Esophagus (tissue), 2 donors: Measurements from ENCODE around the gene LRTM1. TPM values are rescaled to one million over a fixed set of nuclear protein-coding genes. Genes with fewer than 3 reads are reported as not detected.

Experiments
- H3K27ac ChIP-seq, 2 donors: one replicate each; pipeline ENCODE4 v1.5.1; 2013; ENCODE audit warnings: low read depth in 2 of 2, mild to moderate bottlenecking in 2 of 2, inconsistent platforms in 1 of 2, low read length in 1 of 2, moderate library complexity in 1 of 2
- H3K27me3 ChIP-seq, 2 donors: one replicate each; pipeline ENCODE4 v1.6.1; 2013; ENCODE audit warnings: low read length in 2 of 2, control low read depth in 1 of 2, mild to moderate bottlenecking in 1 of 2; ENCODE audit not compliant: insufficient read depth in 2 of 2, control insufficient read depth in 1 of 2
- H3K36me3 ChIP-seq, 2 donors: one replicate each; pipeline ENCODE4 v1.6.1; 2013; ENCODE audit warnings: low read length in 1 of 2; ENCODE audit not compliant: control insufficient read depth in 2 of 2, insufficient read depth in 2 of 2
- H3K4me1 ChIP-seq, 2 donors: one replicate each; pipeline ENCODE4 v1.6.1; 2013; ENCODE audit warnings: low read length in 1 of 2; ENCODE audit not compliant: control insufficient read depth in 2 of 2, insufficient read depth in 2 of 2
- H3K4me3 ChIP-seq, 2 donors: one replicate each; pipeline ENCODE4 v1.5.1; 2013; ENCODE audit warnings: low read length in 2 of 2, mild to moderate bottlenecking in 2 of 2, low read depth in 1 of 2, moderate library complexity in 1 of 2
- H3K9me3 ChIP-seq, 2 donors: one replicate each; pipeline ENCODE4 v1.6.1; 2013; ENCODE audit warnings: mild to moderate bottlenecking in 2 of 2, low read depth in 1 of 2, low read length in 1 of 2, moderate library complexity in 1 of 2; ENCODE audit not compliant: control insufficient read depth in 2 of 2, insufficient read depth in 1 of 2
- WGBS, 2 donors: extraction: QIAGEN DNeasy Blood & Tissue Kit; methylation state at CpG; one replicate each; pipeline ENCODE4 v1.1.7; 2013; 5-methylcytosine and 5-hydroxymethylcytosine counted together
- polyA plus RNA-seq, 2 donors: library from polyadenylated mRNA; stranded (reverse); fragments of 200-250 nt; gene quantifications; one replicate each; pipeline ENCODE4 v1.2.3, GENCODE V29; 2013
- donor health status: healthy with polysubstance abuse.
- donor health status: Bipolar disorder and iron deficiency.

Gene LRTM1
- polyA plus RNA-seq, 2 donors: not detected

DNA sequence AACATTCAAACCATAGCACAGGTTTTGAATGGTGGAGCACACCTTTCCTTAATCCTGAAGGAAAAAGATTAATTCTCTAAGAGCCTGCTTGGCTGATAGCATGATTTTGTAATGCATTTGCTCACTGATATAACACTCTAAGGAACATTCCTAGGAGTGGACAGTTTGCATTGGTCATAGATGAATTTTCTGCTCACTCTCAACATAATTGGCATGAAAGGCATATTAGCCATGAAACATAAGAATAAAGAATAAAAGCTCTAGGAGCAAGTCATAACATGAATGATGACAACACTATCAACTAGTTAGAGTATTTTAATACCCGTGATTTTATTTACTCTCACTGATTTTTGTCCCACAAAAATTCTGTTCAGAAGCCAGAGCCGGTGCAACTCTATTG lies 34.3 kb upstream of the LRTM1 start:
- Histone ChIP-seq H3K27ac (no peak overlapping the region), H3K27me3 (no peaks in the 10 kb centered on the region), H3K4me3 (no peak overlapping the region), H3K36me3 (no peaks in the 10 kb centered on the region), H3K9me3 (no peaks in the 10 kb centered on the region), H3K4me1 (no peaks in the 10 kb centered on the region)
- WGBS, 2 donors: 51 to 58% methylated on average over 2 of the region's 2 CpGs

- H3K4me3 ChIP-seq: no peak overlapping the region
- no peaks in the 10 kb centered on the region for H3K4me1 ChIP-seq
- H3K27ac ChIP-seq: no peak overlapping the region
- WGBS, 2 donors: 47 to 56% methylated on average over 4 of the region's 4 CpGs
- H3K27me3 ChIP-seq: no peaks in the 10 kb centered on the region
- no peaks in the 10 kb centered on the region for H3K9me3 ChIP-seq
- H3K36me3 ChIP-seq: no peaks in the 10 kb centered on the region
Measured at GRCh38 chr3:54960701-54961100, 32.8 kb upstream of the LRTM1 start.

- no peak overlapping the region for H3K4me3 ChIP-seq
- H3K27ac ChIP-seq: no peak overlapping the region
- no peaks in the 10 kb centered on the region for H3K27me3 ChIP-seq
- no peaks in the 10 kb centered on the region for H3K4me1 ChIP-seq
- 97 to 100% methylated on average over 1 of the region's 1 CpG for WGBS, 2 donors
- H3K36me3 ChIP-seq: no peaks in the 10 kb centered on the region
- H3K9me3 ChIP-seq: no peaks in the 10 kb centered on the region
Measured at GRCh38 chr3:54960082-54960481, 32.2 kb upstream of the LRTM1 start.

GRCh38 chr3:54957711-54958110 lies 29.9 kb upstream of the LRTM1 start:
- Histone ChIP-seq H3K36me3 (no peaks in the 10 kb centered on the region), H3K27me3 (no peaks in the 10 kb centered on the region), H3K9me3 (no peaks in the 10 kb centered on the region), H3K4me1 (peaks cover 0 to 3% of the 10 kb centered on the region in 2 donors), H3K27ac (no peak overlapping the region), H3K4me3 (no peak overlapping the region)
- WGBS, 2 donors: 71 to 79% methylated on average over 4 of the region's 4 CpGs

GRCh38 chr3:54955941-54956340 lies 28.1 kb upstream of the LRTM1 start:
- Histone ChIP-seq H3K27ac (no peak overlapping the region), H3K9me3 (no peaks in the 10 kb centered on the region), H3K27me3 (no peaks in the 10 kb centered on the region), H3K4me1 (peaks cover 0 to 3% of the 10 kb centered on the region in 2 donors), H3K4me3 (no peak overlapping the region), H3K36me3 (no peaks in the 10 kb centered on the region)
- WGBS, 2 donors: 63 to 71% methylated on average over 6 of the region's 6 CpGs

GRCh38 chr3:54955496-54955895 lies 27.6 kb upstream of the LRTM1 start:
- WGBS, 2 donors: 77% methylated on average over 3 of the region's 3 CpGs
- Histone ChIP-seq H3K36me3 (no peaks in the 10 kb centered on the region), H3K4me3 (no peak overlapping the region), H3K4me1 (peaks cover 0 to 3% of the 10 kb centered on the region in 2 donors), H3K27me3 (no peaks in the 10 kb centered on the region), H3K27ac (no peak overlapping the region), H3K9me3 (no peaks in the 10 kb centered on the region)

DNA sequence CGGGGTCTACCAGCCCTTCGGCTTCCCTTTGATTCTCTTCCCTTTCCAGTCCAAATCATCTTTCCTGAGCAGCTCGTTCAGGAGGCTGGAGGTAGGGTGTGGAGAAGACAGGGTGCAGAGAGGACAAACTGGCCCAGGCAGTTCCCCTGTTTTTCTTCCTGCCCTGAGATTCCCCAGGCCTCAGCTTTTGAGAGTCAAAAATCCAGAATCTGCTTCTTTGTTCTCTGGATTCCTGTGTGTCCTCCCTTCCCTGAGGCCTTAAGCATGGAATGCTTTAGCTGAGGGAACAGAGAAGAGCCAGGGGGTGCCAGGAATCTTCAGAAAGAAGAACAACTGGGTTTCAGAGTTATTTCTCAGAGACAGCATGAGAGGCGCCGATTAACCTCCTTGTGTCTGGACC lies 26.7 kb upstream of the LRTM1 start:
- no peaks in the 10 kb centered on the region for H3K9me3 ChIP-seq
- H3K4me3 ChIP-seq: no peak overlapping the region
- H3K4me1 ChIP-seq: peaks cover 0 to 3% of the 10 kb centered on the region in 2 donors
- H3K27ac ChIP-seq: peak overlapping the region in 1 of 2 donors; percentile 40
- no peaks in the 10 kb centered on the region for H3K27me3 ChIP-seq
- WGBS, 2 donors: 50 to 58% methylated on average over 5 of the region's 5 CpGs
- no peaks in the 10 kb centered on the region for H3K36me3 ChIP-seq

DNA sequence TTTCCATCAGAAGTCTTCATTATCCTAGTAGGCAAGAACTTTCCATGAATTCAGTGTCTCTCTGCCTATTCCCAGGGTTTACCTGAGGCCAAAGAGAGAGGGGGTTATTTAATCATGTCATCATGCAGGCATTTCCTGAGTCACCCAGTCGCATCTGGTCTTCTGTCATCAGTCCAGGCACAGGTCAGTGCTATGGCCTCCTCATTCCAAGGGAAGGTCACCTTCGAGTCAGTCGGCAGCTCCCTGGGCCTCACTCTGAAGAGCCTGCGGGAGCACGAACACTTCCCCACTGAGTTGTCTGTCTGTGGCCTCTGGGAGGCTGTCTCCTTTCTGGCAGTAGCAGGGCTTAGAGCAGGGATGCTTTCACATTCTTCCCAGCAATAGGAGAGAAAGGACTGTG lies 26.2 kb upstream of the LRTM1 start:
- Histone ChIP-seq H3K9me3 (no peaks in the 10 kb centered on the region), H3K4me1 (peaks cover 0 to 3% of the 10 kb centered on the region in 2 donors), H3K27ac (peak overlapping the region in 1 of 2 donors; percentile 40), H3K36me3 (no peaks in the 10 kb centered on the region), H3K27me3 (no peaks in the 10 kb centered on the region), H3K4me3 (no peak overlapping the region)
- 47 to 48% methylated on average over 5 of the region's 5 CpGs for WGBS, 2 donors

- H3K27ac ChIP-seq: no peak overlapping the region
- no peaks in the 10 kb centered on the region for H3K9me3 ChIP-seq
- 30 to 39% methylated on average over 8 of the region's 8 CpGs for WGBS, 2 donors
- no peaks in the 10 kb centered on the region for H3K27me3 ChIP-seq
- H3K4me1 ChIP-seq: peaks cover 0 to 3% of the 10 kb centered on the region in 2 donors
- H3K36me3 ChIP-seq: no peaks in the 10 kb centered on the region
- H3K4me3 ChIP-seq: no peak overlapping the region
Measured at GRCh38 chr3:54951405-54951804, 23.5 kb upstream of the LRTM1 start.

- H3K36me3 ChIP-seq: no peaks in the 10 kb centered on the region
- no peaks in the 10 kb centered on the region for H3K27me3 ChIP-seq
- H3K9me3 ChIP-seq: no peaks in the 10 kb centered on the region
- peaks cover 0 to 3% of the 10 kb centered on the region in 2 donors for H3K4me1 ChIP-seq
- no peak overlapping the region for H3K4me3 ChIP-seq
- 31 to 43% methylated on average over 7 of the region's 7 CpGs for WGBS, 2 donors
- no peak overlapping the region for H3K27ac ChIP-seq
Measured at GRCh38 chr3:54950391-54951003, 22.6 kb upstream of the LRTM1 start.
